ENCODE data around the gene DDX10. TPM values are rescaled to one million over a fixed set of nuclear protein-coding genes. Genes with fewer than 3 reads are reported as not detected.

Gene DDX10
- total and polyA plus RNA-seq, 2 experiments from 2014 or later = 32.4 to 37.8 TPM

DNA sequence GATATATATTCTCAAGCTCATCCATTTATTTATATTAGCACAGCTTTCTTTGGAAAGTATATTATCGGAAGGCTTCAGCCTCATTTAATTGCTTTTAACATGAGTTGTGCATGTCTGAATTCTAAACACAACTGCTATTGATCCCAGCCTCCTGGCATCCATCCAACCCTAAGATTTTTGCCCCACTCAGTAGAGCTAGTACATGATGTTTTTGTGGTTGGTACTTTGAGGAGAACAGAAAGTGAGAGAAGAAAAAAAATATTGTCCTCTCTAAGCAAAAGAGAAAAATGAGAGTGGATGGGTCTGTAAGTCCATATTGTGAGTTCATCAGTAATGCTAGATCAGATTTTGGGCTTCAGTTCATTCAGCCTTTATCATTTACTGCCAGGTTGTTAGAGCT lies 198.7 kb downstream of the DDX10 start:
- Mint-ChIP-seq H3K4me3 (no peak overlapping the region), H3K27ac (no peak overlapping the region), H3K4me1 (peaks cover 31% of the 10 kb centered on the region), H3K9me3 (no peaks in the 10 kb centered on the region), H3K27me3 (ENCODE audit: insufficient read depth, low read depth, poor library complexity) (no peaks in the 10 kb centered on the region), H3K36me3 (ENCODE audit: low read depth) (no peaks in the 10 kb centered on the region)
- H3K9me2 ChIP-seq (ENCODE audit: insufficient read depth) = no peaks in the 10 kb centered on the region
- no peaks in the 10 kb centered on the region for H3K27me3 ChIP-seq (ENCODE audit: insufficient read depth)
- H3K4me2 ChIP-seq = no peak overlapping the region
- TF ChIP-seq EZH2 (IDR thresholded peaks at IDR 0.05; ENCODE audit: low read depth, unreplicated experiment) = no peak
- TF ChIP-seq CTCF (conservative IDR thresholded peaks at IDR 0.05; ENCODE audit: low read depth in 2 of 2) = no peak
- TF ChIP-seq ZNF114 (CRISPR knock-in tag; IDR thresholded peaks at IDR 0.05) = no peak
- no peak for TF ChIP-seq JUNB (IDR thresholded peaks at IDR 0.05; ENCODE audit: unreplicated experiment)
- TF ChIP-seq POLR2AphosphoS5 (IDR thresholded peaks at IDR 0.05; ENCODE audit: low read depth) = no peak
- TF ChIP-seq, protein P1, sequence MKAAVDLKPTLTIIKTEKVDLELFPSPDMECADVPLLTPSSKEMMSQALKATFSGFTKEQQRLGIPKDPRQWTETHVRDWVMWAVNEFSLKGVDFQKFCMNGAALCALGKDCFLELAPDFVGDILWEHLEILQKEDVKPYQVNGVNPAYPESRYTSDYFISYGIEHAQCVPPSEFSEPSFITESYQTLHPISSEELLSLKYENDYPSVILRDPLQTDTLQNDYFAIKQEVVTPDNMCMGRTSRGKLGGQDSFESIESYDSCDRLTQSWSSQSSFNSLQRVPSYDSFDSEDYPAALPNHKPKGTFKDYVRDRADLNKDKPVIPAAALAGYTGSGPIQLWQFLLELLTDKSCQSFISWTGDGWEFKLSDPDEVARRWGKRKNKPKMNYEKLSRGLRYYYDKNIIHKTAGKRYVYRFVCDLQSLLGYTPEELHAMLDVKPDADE (IDR thresholded peaks at IDR 0.05) = no peak
- TF ChIP-seq EZH2phosphoT487 (IDR thresholded peaks at IDR 0.05; ENCODE audit: unreplicated experiment) = no peak
- no peak for TF ChIP-seq STAT1 (IDR thresholded peaks at IDR 0.05; ENCODE audit: unreplicated experiment)
- ATAC-seq = no peak
- H3K4me3 ChIP-seq = no peak overlapping the region
- no peak for DNase-seq (ENCODE audit: low spot score)
- no peaks in the 10 kb centered on the region for H4K20me1 ChIP-seq (replicated peaks; ENCODE audit: insufficient read depth)
- no peaks in the 10 kb centered on the region for H3K36me3 ChIP-seq (ENCODE audit: insufficient read depth)
- H3K4me1 ChIP-seq (ENCODE audit: insufficient read depth) = peaks cover 6% of the 10 kb centered on the region
- no peak overlapping the region for H3K27ac ChIP-seq (ENCODE audit: low read depth)
- no peak overlapping the region for H2AFZ ChIP-seq
- H3K79me2 ChIP-seq (replicated peaks; ENCODE audit: insufficient read depth) = no peaks in the 10 kb centered on the region
- no peaks in the 10 kb centered on the region for H3F3A ChIP-seq (replicated peaks; ENCODE audit: low read depth)

DNA sequence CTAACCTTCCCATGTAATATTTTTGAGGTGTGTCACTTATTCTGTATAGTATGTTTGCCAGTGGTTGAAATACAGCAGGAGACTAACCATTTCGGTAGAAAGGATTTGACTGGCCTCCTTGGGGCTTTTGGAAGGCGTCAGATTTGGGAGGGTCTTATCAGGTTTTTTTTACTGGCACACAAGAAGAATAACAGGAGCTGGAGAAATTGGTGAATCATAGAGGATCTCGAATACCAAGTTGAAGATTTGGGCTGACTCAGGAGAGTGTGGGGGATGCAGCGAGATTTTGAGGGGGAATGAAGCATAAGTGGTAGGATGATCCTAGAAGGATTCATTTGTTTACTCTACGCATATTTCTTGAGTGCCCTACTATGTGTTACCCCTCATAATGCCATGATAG lies 200.5 kb downstream of the DDX10 start:
- Mint-ChIP-seq H3K4me1 (peaks cover 34% of the 10 kb centered on the region), H3K27ac (peak overlapping the region; percentile 8; the same call in 1 of the 2 replicates), H3K27me3 (ENCODE audit: insufficient read depth, low read depth, poor library complexity) (no peaks in the 10 kb centered on the region), H3K36me3 (ENCODE audit: low read depth) (no peaks in the 10 kb centered on the region), H3K4me3 (no peak overlapping the region), H3K9me3 (no peaks in the 10 kb centered on the region)
- Histone ChIP-seq H3K4me1 (ENCODE audit: insufficient read depth) (peaks cover 14% of the 10 kb centered on the region), H3K79me2 (replicated peaks; ENCODE audit: insufficient read depth) (no peaks in the 10 kb centered on the region), H3K4me2 (no peak overlapping the region), H4K20me1 (replicated peaks; ENCODE audit: insufficient read depth) (no peaks in the 10 kb centered on the region), H3K27me3 (ENCODE audit: insufficient read depth) (no peaks in the 10 kb centered on the region), H3K36me3 (ENCODE audit: insufficient read depth) (no peaks in the 10 kb centered on the region), H3K4me3 (no peak overlapping the region), H3K27ac (ENCODE audit: low read depth) (no peak overlapping the region), H3F3A (replicated peaks; ENCODE audit: low read depth) (no peaks in the 10 kb centered on the region), H3K9me2 (ENCODE audit: insufficient read depth) (no peaks in the 10 kb centered on the region), H2AFZ (no peak overlapping the region)
- no peak for DNase-seq (ENCODE audit: low spot score)
- ATAC-seq = no peak
- TF ChIP-seq, protein P1 (IDR thresholded peaks at IDR 0.05) = no peak
- TF ChIP-seq JUNB (IDR thresholded peaks at IDR 0.05; ENCODE audit: unreplicated experiment) (no peak), STAT1 (IDR thresholded peaks at IDR 0.05; ENCODE audit: unreplicated experiment) (no peak), CTCF (conservative IDR thresholded peaks at IDR 0.05; ENCODE audit: low read depth in 2 of 2) (no peak), REST (IDR thresholded peaks at IDR 0.05; ENCODE audit: unreplicated experiment) (no peak), CREB1 (CRISPR knock-in tag; IDR thresholded peaks at IDR 0.05; ENCODE audit: low read depth) (no peak), POLR2AphosphoS5 (IDR thresholded peaks at IDR 0.05; ENCODE audit: low read depth) (no peak), EZH2phosphoT487 (IDR thresholded peaks at IDR 0.05; ENCODE audit: unreplicated experiment) (no peak)
